Activated naive CD4-positive, alpha-beta T cell treated with anti-CD3 and anti-CD28 coated beads, Interleukin-2, amount 10 ng/mL, durations not matched to agents 7 days and 5 days (primary cell): ENCODE data around the gene CLIC1.

Source experiments
- CTCF ChIA-PET: fragments of 350-600 bp; sonication (Branson Sonifier 250); formaldehyde crosslinking; loops from one replicate; lab custom pipeline; 2021; ENCODE audit warnings: antibody characterized with exemption; lab: Charles Lee
- DNase-seq: peaks from one replicate; pipeline ENCODE4 v3.0.0-alpha.2; 2020
- H3K27ac Mint-ChIP-seq: one replicate; pipeline ENCODE4 v1.8.0; 2021; ENCODE audit warnings: mild to moderate bottlenecking, moderate library complexity, mixed read lengths
- H3K27me3 Mint-ChIP-seq: one replicate; pipeline ENCODE4 v1.8.0; 2021; ENCODE audit warnings: mild to moderate bottlenecking, mixed read lengths
- H3K36me3 Mint-ChIP-seq: one replicate; pipeline ENCODE4 v1.8.0; 2021; ENCODE audit warnings: mixed read lengths
- H3K4me1 Mint-ChIP-seq: one replicate; pipeline ENCODE4 v1.8.0; 2021; ENCODE audit warnings: mixed read lengths
- H3K4me3 Mint-ChIP-seq: one replicate; pipeline ENCODE4 v1.8.0; 2021; ENCODE audit warnings: mild to moderate bottlenecking, moderate library complexity, mixed read lengths
- H3K9me3 Mint-ChIP-seq: one replicate; pipeline ENCODE4 v1.8.0; 2021; ENCODE audit warnings: mixed read lengths

CLIC1 gene

GRCh38 chr6:31736021-31736767, at the start of gene CLIC1:
Gene CLIC1, minus strand, starts transcription at chr6:31736530. Its CDS starts 230 bp downstream, at chr6:31736300.
- Mint-ChIP-seq H3K9me3 (no peaks in the 10 kb centered on the region), H3K27ac (peak within 1 kb of the TSS; percentile 93), H3K4me1 (peaks cover 69% of the 10 kb centered on the region), H3K4me3 (peak within 1 kb of the TSS; percentile 100), H3K36me3 (peaks cover 48% of the 10 kb centered on the region), H3K27me3 (peaks cover 5% of the 10 kb centered on the region)
- CTCF ChIA-PET = interaction anchor here (0.6 to 3.7 kb wide), 6 partner anchors 8 to 78 kb away, joined by 3 to 23 read pairs (median 4); no protein-coding TSS in a partner anchor
- peak; percentile 88 for DNase-seq

- Mint-ChIP-seq H3K4me1 (peaks cover 3% of the 10 kb centered on the region), H3K27ac (no peak overlapping the region), H3K27me3 (no peaks in the 10 kb centered on the region), H3K4me3 (no peak overlapping the region), H3K9me3 (no peaks in the 10 kb centered on the region), H3K36me3 (peaks cover 31% of the 10 kb centered on the region)
- no peak for DNase-seq
- CTCF ChIA-PET = interaction anchor here (1.3 kb wide), 1 partner anchor 16 kb away, joined by 4 read pairs; no protein-coding TSS in a partner anchor
These were observed 49.1 kb upstream of the CLIC1 start for GRCh38 chr6:31785475-31785874.

GRCh38 chr6:31784098-31784925, 48.0 kb upstream of the CLIC1 start:
- peaks cover 3% of the 10 kb centered on the region for H3K4me1 Mint-ChIP-seq

GRCh38 chr6:31782126-31782855, 46.0 kb upstream of the CLIC1 start:
- peaks cover 8% of the 10 kb centered on the region for H3K4me1 Mint-ChIP-seq
- CTCF ChIA-PET = interaction anchor here (1.1 kb wide), 1 partner anchor 10 kb away, joined by 4 read pairs; no protein-coding TSS in a partner anchor
- no peaks in the 10 kb centered on the region for H3K9me3 Mint-ChIP-seq
- H3K27ac Mint-ChIP-seq = peak overlapping the region; percentile 28
- DNase-seq = no peak
- H3K27me3 Mint-ChIP-seq = no peaks in the 10 kb centered on the region
- no peak overlapping the region for H3K4me3 Mint-ChIP-seq
- H3K36me3 Mint-ChIP-seq = peaks cover 37% of the 10 kb centered on the region

More at GRCh38 chr6:31784098-31784925, 48.0 kb upstream of the CLIC1 start:
- DNase-seq = no peak
- no peaks in the 10 kb centered on the region for H3K27me3 Mint-ChIP-seq
- peak overlapping the region; percentile 31 for H3K27ac Mint-ChIP-seq
- CTCF ChIA-PET = interaction anchor here (1.3 kb wide), 1 partner anchor 14 kb away, joined by 4 read pairs; no protein-coding TSS in a partner anchor
- H3K4me3 Mint-ChIP-seq = no peak overlapping the region
- no peaks in the 10 kb centered on the region for H3K9me3 Mint-ChIP-seq
- peaks cover 32% of the 10 kb centered on the region for H3K36me3 Mint-ChIP-seq

GRCh38 chr6:31781244-31782125, 45.2 kb upstream of the CLIC1 start:
- Mint-ChIP-seq H3K27me3 (no peaks in the 10 kb centered on the region), H3K4me1 (peaks cover 16% of the 10 kb centered on the region), H3K9me3 (no peaks in the 10 kb centered on the region), H3K36me3 (peaks cover 35% of the 10 kb centered on the region), H3K4me3 (no peak overlapping the region), H3K27ac (no peak overlapping the region)
- no peak for DNase-seq
- CTCF ChIA-PET = interaction anchor here (0.7 to 1.4 kb wide), 2 partner anchors 10 to 13 kb away, joined by 3 to 4 read pairs; no protein-coding TSS in a partner anchor

GRCh38 chr6:31780507-31781243, 44.3 kb upstream of the CLIC1 start:
- Mint-ChIP-seq H3K36me3 (peaks cover 34% of the 10 kb centered on the region), H3K27ac (no peak overlapping the region), H3K27me3 (peaks cover under 1% of the 10 kb centered on the region), H3K9me3 (no peaks in the 10 kb centered on the region), H3K4me3 (no peak overlapping the region), H3K4me1 (peaks cover 24% of the 10 kb centered on the region)
- CTCF ChIA-PET = interaction anchor here (0.6 to 1.8 kb wide), 3 partner anchors 10 to 11 kb away, joined by 3 to 5 read pairs (median 4); no protein-coding TSS in a partner anchor
- DNase-seq = no peak

- Mint-ChIP-seq H3K27ac (no peak overlapping the region), H3K27me3 (peaks cover 5% of the 10 kb centered on the region), H3K4me3 (no peak overlapping the region), H3K36me3 (peaks cover 31% of the 10 kb centered on the region), H3K9me3 (no peaks in the 10 kb centered on the region), H3K4me1 (peaks cover 32% of the 10 kb centered on the region)
- CTCF ChIA-PET = interaction anchor here (1.4 to 1.8 kb wide), 2 partner anchors 10 to 11 kb away, joined by 4 to 5 read pairs; no protein-coding TSS in a partner anchor
- no peak for DNase-seq
These were observed 43.6 kb upstream of the CLIC1 start for GRCh38 chr6:31779908-31780307.

GRCh38 chr6:31778999-31779885, 42.9 kb upstream of the CLIC1 start:
- DNase-seq = no peak
- no peak overlapping the region for H3K4me3 Mint-ChIP-seq
- CTCF ChIA-PET = interaction anchor here (1.4 to 1.8 kb wide), 3 partner anchors 9 to 13 kb away, joined by 3 to 5 read pairs (median 4); no protein-coding TSS in a partner anchor
- H3K4me1 Mint-ChIP-seq = peaks cover 33% of the 10 kb centered on the region
- peaks cover 5% of the 10 kb centered on the region for H3K27me3 Mint-ChIP-seq
- no peaks in the 10 kb centered on the region for H3K9me3 Mint-ChIP-seq
- peaks cover 25% of the 10 kb centered on the region for H3K36me3 Mint-ChIP-seq
- no peak overlapping the region for H3K27ac Mint-ChIP-seq

- H3K9me3 Mint-ChIP-seq = no peaks in the 10 kb centered on the region
- H3K27ac Mint-ChIP-seq = peak overlapping the region; percentile 73
- H3K4me1 Mint-ChIP-seq = peaks cover 36% of the 10 kb centered on the region
- DNase-seq = no peak
- H3K4me3 Mint-ChIP-seq = no peak overlapping the region
- peaks cover 5% of the 10 kb centered on the region for H3K27me3 Mint-ChIP-seq
- peaks cover 21% of the 10 kb centered on the region for H3K36me3 Mint-ChIP-seq
- CTCF ChIA-PET = interaction anchor here (0.6 to 2.4 kb wide), 5 partner anchors 12 to 44 kb away, joined by 3 to 11 read pairs (median 3); no protein-coding TSS in a partner anchor
These were observed 41.9 kb upstream of the CLIC1 start for GRCh38 chr6:31778193-31778592.

- Mint-ChIP-seq H3K36me3 (peaks cover 16% of the 10 kb centered on the region), H3K27me3 (peaks cover 5% of the 10 kb centered on the region), H3K4me1 (peaks cover 41% of the 10 kb centered on the region), H3K27ac (peak overlapping the region; percentile 82), H3K4me3 (no peak overlapping the region), H3K9me3 (no peaks in the 10 kb centered on the region)
- no peak for DNase-seq
- CTCF ChIA-PET = interaction anchor here (0.6 to 2.4 kb wide), 6 partner anchors 12 to 174 kb away, joined by 3 to 11 read pairs (median 3); no protein-coding TSS in a partner anchor
These were observed 41.3 kb upstream of the CLIC1 start for GRCh38 chr6:31777667-31778050.

- CTCF ChIA-PET = interaction anchor here (1.0 to 2.4 kb wide), 3 partner anchors 15 to 174 kb away, joined by 3 to 11 read pairs (median 3); no protein-coding TSS in a partner anchor
- peak; percentile 79 for DNase-seq
- Mint-ChIP-seq H3K27me3 (peaks cover 5% of the 10 kb centered on the region), H3K4me3 (peak within 1 kb of the TSS; percentile 23), H3K4me1 (peaks cover 45% of the 10 kb centered on the region), H3K27ac (peak within 1 kb of the TSS; percentile 82), H3K9me3 (no peaks in the 10 kb centered on the region), H3K36me3 (peaks cover 14% of the 10 kb centered on the region)
These were observed 40.8 kb upstream of the CLIC1 start, which contains the start of gene VWA7 for GRCh38 chr6:31776989-31777666. Gene VWA7, minus strand, starts transcription at chr6:31777328. Its CDS starts 549 bp downstream, at chr6:31776779.
